ENCODE measurements around the gene LRBA.

The LRBA gene

DNA sequence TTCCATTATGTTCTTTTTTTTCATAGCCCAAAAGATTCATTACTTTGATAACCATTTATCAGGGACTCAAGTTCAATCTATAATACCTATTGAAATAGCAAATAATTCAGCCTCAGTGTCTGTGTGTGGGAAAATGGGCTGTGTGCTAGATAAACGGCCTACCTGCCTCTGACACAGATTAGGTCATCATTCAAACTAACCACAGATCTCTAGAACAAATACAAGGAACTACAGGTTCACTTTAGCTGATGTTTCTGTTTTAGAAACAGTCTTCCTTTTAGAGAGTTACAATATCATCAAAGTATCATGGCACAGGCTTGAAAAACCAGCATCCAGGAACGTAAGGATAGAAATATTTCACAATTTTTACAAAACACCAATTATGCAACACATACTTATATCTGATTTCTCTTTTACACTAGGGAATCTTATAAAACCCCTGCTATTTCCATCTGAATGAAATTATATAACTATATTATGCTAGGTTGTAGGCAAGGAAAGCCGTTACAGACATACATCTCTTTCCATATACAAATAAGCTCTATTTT, 489.7 kb downstream of the LRBA start:
- H3K79me1 ChIP-seq (replicated peaks; ENCODE audit: low read length, poor library complexity, severe bottlenecking): peaks cover 8% of the 10 kb centered on the region
- H4K8ac ChIP-seq (ENCODE audit: low read length): no peak overlapping the region
- no peak overlapping the region for H2BK12ac ChIP-seq (ENCODE audit: low read length in 2 of 2)
- no peak overlapping the region for H3K14ac ChIP-seq (ENCODE audit: low read length in 2 of 2)
- H4K91ac ChIP-seq (ENCODE audit: low read length): no peak overlapping the region
- H3K18ac ChIP-seq (ENCODE audit: low read depth in 1 of 2, low read length in 2 of 2): no peak overlapping the region
- H3K23ac ChIP-seq (ENCODE audit: low read length in 2 of 2): no peak overlapping the region
- WGBS: 92% methylated on average over 1 of the region's 3 CpGs
- H3K9me3 ChIP-seq (ENCODE audit: control insufficient read depth, low read length): peaks cover 7% of the 10 kb centered on the region
- DNase-seq: no peak
- no peak overlapping the region for H3K27ac ChIP-seq (ENCODE audit: low read length, poor library complexity, severe bottlenecking)
- no peaks in the 10 kb centered on the region for H3K36me3 ChIP-seq (ENCODE audit: control insufficient read depth in 1 of 2, insufficient read depth in 2 of 2, low read depth in 1 of 2, low read length in 2 of 2)
- H2BK15ac ChIP-seq (ENCODE audit: low read depth, poor library complexity, severe bottlenecking): no peak overlapping the region
- no peak overlapping the region for H2BK120ac ChIP-seq (ENCODE audit: low read depth, low read length)
- H2AFZ ChIP-seq (ENCODE audit: low read depth, low read length): no peak overlapping the region
- H3K9ac ChIP-seq (ENCODE audit: low read length): no peak overlapping the region
- no peaks in the 10 kb centered on the region for H3K27me3 ChIP-seq (ENCODE audit: control insufficient read depth in 1 of 2, insufficient read depth in 1 of 2, low read length in 2 of 2)
- H3K4me3 ChIP-seq (ENCODE audit: insufficient read depth in 1 of 2, low read depth in 1 of 2, low read length in 2 of 2): no peak overlapping the region
- no peak overlapping the region for H2BK5ac ChIP-seq (ENCODE audit: low read depth, low read length, poor library complexity, severe bottlenecking)
- no peak overlapping the region for H3K4me2 ChIP-seq (ENCODE audit: low read length, poor library complexity, severe bottlenecking)
- H3K4ac ChIP-seq (ENCODE audit: low read depth in 1 of 2, low read length in 2 of 2): no peak overlapping the region
- H3K4me1 ChIP-seq (ENCODE audit: control insufficient read depth, insufficient read depth, low read depth, low read length): no peaks in the 10 kb centered on the region
- no peak overlapping the region for H2AK5ac ChIP-seq (ENCODE audit: low read length, severe bottlenecking)

DNA sequence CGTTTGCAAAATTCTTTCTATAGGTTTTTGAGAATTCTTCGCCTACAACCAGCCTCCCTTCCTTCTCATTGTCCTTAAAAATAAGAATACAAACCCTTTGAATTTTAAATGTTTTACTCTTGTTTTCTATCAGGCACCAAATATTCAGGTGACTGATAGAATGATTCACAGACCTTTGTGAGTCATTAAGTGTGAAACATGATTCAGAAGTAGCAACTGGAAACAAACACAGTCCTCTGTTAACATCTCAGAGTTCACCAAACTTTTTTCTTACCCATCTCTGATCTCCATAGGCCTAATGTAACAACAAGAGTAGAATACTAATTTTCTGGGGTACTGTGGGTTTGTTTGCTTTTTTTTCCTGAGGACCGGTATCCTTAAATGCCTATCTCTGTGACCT, 496.5 kb downstream of the LRBA start:
- 63% methylated on average over 2 of the region's 3 CpGs for WGBS

DNA sequence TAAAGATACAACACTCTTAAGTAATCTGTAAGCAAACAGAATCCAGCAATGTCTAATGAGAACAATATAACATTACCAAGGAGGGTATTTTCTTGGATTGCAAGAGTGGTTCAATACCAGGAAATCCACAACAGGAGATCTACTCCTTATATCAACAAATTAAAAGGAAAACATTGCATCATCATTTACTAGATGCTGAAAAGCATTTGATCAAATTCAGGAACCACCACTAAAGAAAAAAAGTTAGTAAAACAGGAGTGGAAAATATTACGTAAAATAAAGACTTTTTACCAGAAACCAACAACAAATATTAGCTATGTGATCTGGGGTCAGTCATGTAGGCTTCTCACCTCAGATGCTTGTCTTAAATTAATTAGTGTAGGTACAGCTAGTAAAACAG, 499.9 kb downstream of the LRBA start:
- Histone ChIP-seq H4K91ac (ENCODE audit: low read length) (no peak overlapping the region), H3K27me3 (ENCODE audit: control insufficient read depth in 1 of 2, insufficient read depth in 1 of 2, low read length in 2 of 2) (no peaks in the 10 kb centered on the region), H3K27ac (ENCODE audit: low read length, poor library complexity, severe bottlenecking) (no peak overlapping the region), H3K14ac (ENCODE audit: low read length in 2 of 2) (no peak overlapping the region), H3K36me3 (ENCODE audit: control insufficient read depth in 1 of 2, insufficient read depth in 2 of 2, low read depth in 1 of 2, low read length in 2 of 2) (no peaks in the 10 kb centered on the region), H3K4me1 (ENCODE audit: control insufficient read depth, insufficient read depth, low read depth, low read length) (no peaks in the 10 kb centered on the region), H2AK5ac (ENCODE audit: low read length, severe bottlenecking) (no peak overlapping the region), H2BK120ac (ENCODE audit: low read depth, low read length) (no peak overlapping the region), H3K4me3 (ENCODE audit: insufficient read depth in 1 of 2, low read depth in 1 of 2, low read length in 2 of 2) (no peak overlapping the region), H2BK15ac (ENCODE audit: low read depth, poor library complexity, severe bottlenecking) (no peak overlapping the region), H3K4me2 (ENCODE audit: low read length, poor library complexity, severe bottlenecking) (no peak overlapping the region), H2AFZ (ENCODE audit: low read depth, low read length) (no peak overlapping the region), H2BK12ac (ENCODE audit: low read length in 2 of 2) (no peak overlapping the region), H2BK5ac (ENCODE audit: low read depth, low read length, poor library complexity, severe bottlenecking) (no peak overlapping the region), H3K4ac (ENCODE audit: low read depth in 1 of 2, low read length in 2 of 2) (no peak overlapping the region), H3K23ac (ENCODE audit: low read length in 2 of 2) (no peak overlapping the region), H3K9ac (ENCODE audit: low read length) (no peak overlapping the region), H3K18ac (ENCODE audit: low read depth in 1 of 2, low read length in 2 of 2) (no peak overlapping the region), H4K8ac (ENCODE audit: low read length) (no peak overlapping the region), H3K79me1 (replicated peaks; ENCODE audit: low read length, poor library complexity, severe bottlenecking) (peaks cover 1% of the 10 kb centered on the region), H3K9me3 (ENCODE audit: control insufficient read depth, low read length) (no peaks in the 10 kb centered on the region)
- no peak for DNase-seq
- WGBS: no CpG with 5 or more reads among the region's 1 CpG

More for the DNA sequence above, 496.5 kb downstream of the LRBA start:
- Histone ChIP-seq H2AFZ (ENCODE audit: low read depth, low read length) (no peak overlapping the region), H4K8ac (ENCODE audit: low read length) (no peak overlapping the region), H2BK5ac (ENCODE audit: low read depth, low read length, poor library complexity, severe bottlenecking) (no peak overlapping the region), H3K36me3 (ENCODE audit: control insufficient read depth in 1 of 2, insufficient read depth in 2 of 2, low read depth in 1 of 2, low read length in 2 of 2) (no peaks in the 10 kb centered on the region), H3K9ac (ENCODE audit: low read length) (peak overlapping the region; percentile 46), H2AK5ac (ENCODE audit: low read length, severe bottlenecking) (no peak overlapping the region), H3K4me1 (ENCODE audit: control insufficient read depth, insufficient read depth, low read depth, low read length) (no peaks in the 10 kb centered on the region), H2BK15ac (ENCODE audit: low read depth, poor library complexity, severe bottlenecking) (no peak overlapping the region), H3K27ac (ENCODE audit: low read length, poor library complexity, severe bottlenecking) (no peak overlapping the region), H3K4me2 (ENCODE audit: low read length, poor library complexity, severe bottlenecking) (no peak overlapping the region), H3K79me1 (replicated peaks; ENCODE audit: low read length, poor library complexity, severe bottlenecking) (peaks cover 8% of the 10 kb centered on the region), H2BK12ac (ENCODE audit: low read length in 2 of 2) (no peak overlapping the region), H3K27me3 (ENCODE audit: control insufficient read depth in 1 of 2, insufficient read depth in 1 of 2, low read length in 2 of 2) (no peaks in the 10 kb centered on the region), H3K9me3 (ENCODE audit: control insufficient read depth, low read length) (no peaks in the 10 kb centered on the region), H3K4me3 (ENCODE audit: insufficient read depth in 1 of 2, low read depth in 1 of 2, low read length in 2 of 2) (no peak overlapping the region), H4K91ac (ENCODE audit: low read length) (no peak overlapping the region), H2BK120ac (ENCODE audit: low read depth, low read length) (no peak overlapping the region), H3K18ac (ENCODE audit: low read depth in 1 of 2, low read length in 2 of 2) (no peak overlapping the region), H3K23ac (ENCODE audit: low read length in 2 of 2) (no peak overlapping the region), H3K14ac (ENCODE audit: low read length in 2 of 2) (no peak overlapping the region), H3K4ac (ENCODE audit: low read depth in 1 of 2, low read length in 2 of 2) (no peak overlapping the region)
- DNase-seq: peak; percentile 38

DNA sequence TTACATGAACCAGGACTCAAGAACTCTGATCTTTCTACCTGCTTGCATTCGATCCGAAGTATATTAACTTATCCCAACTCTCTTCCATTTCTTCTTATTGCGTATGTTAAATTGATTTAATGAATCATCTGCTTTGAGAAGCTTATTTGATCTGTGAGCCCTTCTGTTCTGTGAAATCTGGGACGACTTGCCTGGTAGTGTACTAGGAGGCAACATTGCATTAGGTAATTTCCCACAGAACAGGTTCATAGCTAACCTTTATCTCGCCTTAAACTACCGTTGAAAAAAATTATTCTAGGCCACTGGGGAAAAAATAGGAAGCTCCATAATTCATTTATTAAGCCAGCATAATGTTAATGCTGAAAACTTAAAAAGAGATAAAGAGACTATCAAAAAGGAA, 500.4 kb downstream of the LRBA start:
- DNase-seq: no peak
- Histone ChIP-seq H4K91ac (ENCODE audit: low read length) (no peak overlapping the region), H4K8ac (ENCODE audit: low read length) (no peak overlapping the region), H3K36me3 (ENCODE audit: control insufficient read depth in 1 of 2, insufficient read depth in 2 of 2, low read depth in 1 of 2, low read length in 2 of 2) (no peaks in the 10 kb centered on the region), H3K4me1 (ENCODE audit: control insufficient read depth, insufficient read depth, low read depth, low read length) (peaks cover 2% of the 10 kb centered on the region), H3K14ac (ENCODE audit: low read length in 2 of 2) (no peak overlapping the region), H3K4ac (ENCODE audit: low read depth in 1 of 2, low read length in 2 of 2) (no peak overlapping the region), H2BK120ac (ENCODE audit: low read depth, low read length) (no peak overlapping the region), H2BK5ac (ENCODE audit: low read depth, low read length, poor library complexity, severe bottlenecking) (no peak overlapping the region), H3K9ac (ENCODE audit: low read length) (no peak overlapping the region), H3K18ac (ENCODE audit: low read depth in 1 of 2, low read length in 2 of 2) (no peak overlapping the region), H2BK15ac (ENCODE audit: low read depth, poor library complexity, severe bottlenecking) (no peak overlapping the region), H3K4me2 (ENCODE audit: low read length, poor library complexity, severe bottlenecking) (no peak overlapping the region), H3K9me3 (ENCODE audit: control insufficient read depth, low read length) (no peaks in the 10 kb centered on the region), H2BK12ac (ENCODE audit: low read length in 2 of 2) (no peak overlapping the region), H2AFZ (ENCODE audit: low read depth, low read length) (no peak overlapping the region), H3K4me3 (ENCODE audit: insufficient read depth in 1 of 2, low read depth in 1 of 2, low read length in 2 of 2) (no peak overlapping the region), H2AK5ac (ENCODE audit: low read length, severe bottlenecking) (no peak overlapping the region), H3K27ac (ENCODE audit: low read length, poor library complexity, severe bottlenecking) (no peak overlapping the region), H3K79me1 (replicated peaks; ENCODE audit: low read length, poor library complexity, severe bottlenecking) (peaks cover 1% of the 10 kb centered on the region), H3K23ac (ENCODE audit: low read length in 2 of 2) (no peak overlapping the region), H3K27me3 (ENCODE audit: control insufficient read depth in 1 of 2, insufficient read depth in 1 of 2, low read length in 2 of 2) (no peaks in the 10 kb centered on the region)
- WGBS: 73% methylated on average over 2 of the region's 6 CpGs
